ENCODE data around the gene CEP128.

GRCh38 chr14:80862541-80862940, 79.0 kb downstream of the CEP128 start:
- no peak for TF ChIP-seq POLR2A (IDR thresholded peaks at IDR 0.05; ENCODE audit: low read length)
- TF ChIP-seq GATA1 (IDR thresholded peaks at IDR 0.05; ENCODE audit: low read depth, low read length) = no peak

Measured in erythroblast (primary cell).